Esophagus muscularis mucosa (tissue), 3 donors: ENCODE data around the gene GADD45A.

Source experiments
- POLR2A ChIP-seq: fragments of 450-650 bp; IDR thresholded peaks from one replicate; pipeline ENCODE4 v1.6.1; 2017; ENCODE audit warnings: antibody characterized with exemption, moderate library complexity, mild to moderate bottlenecking, low read depth
- POLR2AphosphoS5 ChIP-seq, 2 donors: sonication (generic); formaldehyde crosslinking; IDR thresholded peaks; one replicate each; pipeline ENCODE4 v1.6.1; 2017; ENCODE audit warnings: antibody characterized with exemption in 2 of 2
- TF ChIP-seq, protein P1 (sequence below), 3 experiments: fragments of 200-600 bp in 2 of 3; fragments of 450-650 bp in 1 of 3; sonication (generic) in 2 of 3; IDR thresholded peaks; one replicate each; pipeline ENCODE4 v1.5.1; 2017 to 2019; ENCODE audit warnings: antibody characterized with exemption in 3 of 3, mild to moderate bottlenecking in 2 of 3, moderate library complexity in 1 of 3

DNA sequence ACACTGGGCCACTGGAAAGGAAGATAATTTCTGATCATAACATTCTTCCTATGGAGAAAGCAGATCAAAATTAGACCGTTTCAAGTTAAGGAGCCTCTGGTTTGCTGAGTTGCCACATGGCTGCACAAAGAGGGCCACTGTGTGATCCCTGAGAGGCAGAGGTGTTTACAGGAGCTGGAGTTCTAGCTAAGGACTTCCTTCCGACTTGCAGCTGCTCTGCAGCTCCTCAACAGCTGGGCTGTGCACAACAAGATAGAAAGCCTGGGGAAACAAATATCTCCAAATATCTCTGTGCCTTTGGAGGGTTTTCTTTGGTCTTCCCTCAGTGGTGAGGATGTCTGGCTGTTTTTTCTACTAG is 26.8 kb downstream of the GADD45A start:
- TF ChIP-seq POLR2A = no peak
- TF ChIP-seq, protein P1, sequence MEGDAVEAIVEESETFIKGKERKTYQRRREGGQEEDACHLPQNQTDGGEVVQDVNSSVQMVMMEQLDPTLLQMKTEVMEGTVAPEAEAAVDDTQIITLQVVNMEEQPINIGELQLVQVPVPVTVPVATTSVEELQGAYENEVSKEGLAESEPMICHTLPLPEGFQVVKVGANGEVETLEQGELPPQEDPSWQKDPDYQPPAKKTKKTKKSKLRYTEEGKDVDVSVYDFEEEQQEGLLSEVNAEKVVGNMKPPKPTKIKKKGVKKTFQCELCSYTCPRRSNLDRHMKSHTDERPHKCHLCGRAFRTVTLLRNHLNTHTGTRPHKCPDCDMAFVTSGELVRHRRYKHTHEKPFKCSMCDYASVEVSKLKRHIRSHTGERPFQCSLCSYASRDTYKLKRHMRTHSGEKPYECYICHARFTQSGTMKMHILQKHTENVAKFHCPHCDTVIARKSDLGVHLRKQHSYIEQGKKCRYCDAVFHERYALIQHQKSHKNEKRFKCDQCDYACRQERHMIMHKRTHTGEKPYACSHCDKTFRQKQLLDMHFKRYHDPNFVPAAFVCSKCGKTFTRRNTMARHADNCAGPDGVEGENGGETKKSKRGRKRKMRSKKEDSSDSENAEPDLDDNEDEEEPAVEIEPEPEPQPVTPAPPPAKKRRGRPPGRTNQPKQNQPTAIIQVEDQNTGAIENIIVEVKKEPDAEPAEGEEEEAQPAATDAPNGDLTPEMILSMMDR (IDR thresholded peaks at IDR 0.05) = no peak
- no peak for TF ChIP-seq POLR2AphosphoS5 (IDR thresholded peaks at IDR 0.05)
